Measurements from ENCODE around the gene LIPN. TPM values are rescaled to one million over a fixed set of nuclear protein-coding genes. Genes with fewer than 3 reads are reported as not detected.

The LIPN gene
- polyA plus RNA-seq, 1 donor from 2014 or later = not detected

GRCh38 chr10:88765816-88766215, 6.0 kb downstream of the LIPN start:
- Histone ChIP-seq H3K36me3 (ENCODE audit: insufficient read depth, low read length) (no peaks in the 10 kb centered on the region), H3K4me2 (ENCODE audit: low read length) (no peak overlapping the region), H3K4me3 (ENCODE audit: low read length) (no peak overlapping the region), H3K9me2 (ENCODE audit: insufficient read depth, low read length) (no peaks in the 10 kb centered on the region), H3K27me3 (ENCODE audit: insufficient read depth, low read depth, low read length) (no peaks in the 10 kb centered on the region), H2AFZ (ENCODE audit: low read depth, low read length) (no peak overlapping the region), H3K79me2 (replicated peaks; ENCODE audit: insufficient read depth, low read length) (no peaks in the 10 kb centered on the region), H4K20me1 (ENCODE audit: insufficient read depth) (no peaks in the 10 kb centered on the region), H3F3A (ENCODE audit: insufficient read depth, low read length, poor library complexity, severe bottlenecking) (no peaks in the 10 kb centered on the region), H3K9ac (ENCODE audit: low read length) (no peak overlapping the region), H3K9me3 (ENCODE audit: low read length) (no peaks in the 10 kb centered on the region), H3K27ac (ENCODE audit: low read length) (no peak overlapping the region)
- no peak for TF ChIP-seq REST (IDR thresholded peaks at IDR 0.05; ENCODE audit: borderline replicate concordance)

GRCh38 chr10:88769384-88769783, 9.6 kb downstream of the LIPN start:
- Histone ChIP-seq H2AFZ (ENCODE audit: low read depth, low read length) (no peak overlapping the region), H3K9me3 (ENCODE audit: low read length) (no peaks in the 10 kb centered on the region), H4K20me1 (ENCODE audit: insufficient read depth) (no peaks in the 10 kb centered on the region), H3K9me2 (ENCODE audit: insufficient read depth, low read length) (no peaks in the 10 kb centered on the region), H3K4me2 (ENCODE audit: low read length) (no peak overlapping the region), H3K27ac (ENCODE audit: low read length) (no peak overlapping the region), H3F3A (ENCODE audit: insufficient read depth, low read length, poor library complexity, severe bottlenecking) (no peaks in the 10 kb centered on the region), H3K4me3 (ENCODE audit: low read length) (no peak overlapping the region), H3K27me3 (ENCODE audit: insufficient read depth, low read depth, low read length) (no peaks in the 10 kb centered on the region), H3K36me3 (ENCODE audit: insufficient read depth, low read length) (no peaks in the 10 kb centered on the region), H3K9ac (ENCODE audit: low read length) (no peak overlapping the region), H3K79me2 (replicated peaks; ENCODE audit: insufficient read depth, low read length) (no peaks in the 10 kb centered on the region)
- TF ChIP-seq EP300 (conservative IDR thresholded peaks at IDR 0.05; ENCODE audit: poor library complexity, severe bottlenecking) (no peak), EZH2 (IDR thresholded peaks at IDR 0.05; ENCODE audit: borderline replicate concordance, insufficient read depth, low read length, poor library complexity, severe bottlenecking) (no peak), REST (IDR thresholded peaks at IDR 0.05; ENCODE audit: borderline replicate concordance) (no peak), TAF1 (IDR thresholded peaks at IDR 0.05; ENCODE audit: low read depth) (no peak), POLR2AphosphoS5 (IDR thresholded peaks at IDR 0.05) (no peak), SMC3 (conservative IDR thresholded peaks at IDR 0.05; ENCODE audit: poor library complexity) (no peak), MXI1 (conservative IDR thresholded peaks at IDR 0.05; ENCODE audit: poor library complexity, severe bottlenecking) (no peak), CTCF (IDR thresholded peaks at IDR 0.05; ENCODE audit: poor library complexity, severe bottlenecking) (no peak), RAD21 (conservative IDR thresholded peaks at IDR 0.05) (no peak)

Data from neural cell (in vitro differentiated cells).